BLaER1 treated with 17β-estradiol and CSF1 and Interleukin-3, amounts not matched to agents 10 nM and 100 nM (cell line): ENCODE data around the gene DOK1.

Source experiments
- H3K27ac ChIP-seq, 11 experiments: shearing (Covaris generic); formaldehyde crosslinking; 2 replicates each; pipeline ENCODE4 v1.8.1; 2022
- H3K27me3 ChIP-seq, 11 experiments: shearing (Covaris generic); formaldehyde crosslinking; 2 replicates each; pipeline ENCODE4 v1.8.1; 2022
- H3K36me3 ChIP-seq, 11 experiments: shearing (Covaris generic); formaldehyde crosslinking; 2 replicates each; pipeline ENCODE4 v1.8.1; 2022
- H3K4me1 ChIP-seq, 10 experiments: shearing (Covaris generic); formaldehyde crosslinking; 2 replicates each; pipeline ENCODE4 v1.8.1; 2022
- H3K4me2 ChIP-seq, 11 experiments: shearing (Covaris generic); formaldehyde crosslinking; 2 replicates each; pipeline ENCODE4 v1.8.1; 2022
- H3K4me3 ChIP-seq, 10 experiments: shearing (Covaris generic); formaldehyde crosslinking; 2 replicates each; pipeline ENCODE4 v1.8.1; 2022
- H3K9ac ChIP-seq, 11 experiments: shearing (Covaris generic); formaldehyde crosslinking; 2 replicates each; pipeline ENCODE4 v1.8.1; 2022
- H3K9me3 ChIP-seq, 11 experiments: shearing (Covaris generic); formaldehyde crosslinking; replicated peaks in 1 of 11; 2 replicates each; pipeline ENCODE4 v1.8.1; 2022
- H4K20me1 ChIP-seq, 11 experiments: shearing (Covaris generic); formaldehyde crosslinking; 2 replicates each; pipeline ENCODE4 v1.8.1; 2022
- Cebpa-rat ChIP-seq, 11 experiments: shearing (Covaris generic); IDR thresholded peaks; 2 replicates each; pipeline ENCODE4 v1.8.1; 2022

Gene DOK1

GRCh38 chr2:74599676-74600075, 45.2 kb downstream of the DOK1 start:
- H3K36me3 ChIP-seq, result no peaks in the 10 kb centered on the region
- peaks cover 0 to 27% (median 0%) of the 10 kb centered on the region in 10 experiments; a peak in 7 of 20 replicates for H3K4me1 ChIP-seq
- no peaks in the 10 kb centered on the region for H3K27me3 ChIP-seq
- no peak overlapping the region for H3K9ac ChIP-seq
- no peak overlapping the region for H3K4me3 ChIP-seq
- no peak overlapping the region for H3K27ac ChIP-seq
- H3K4me2 ChIP-seq, result no peak overlapping the region
- no peaks in the 10 kb centered on the region for H3K9me3 ChIP-seq
- H4K20me1 ChIP-seq, result no peaks in the 10 kb centered on the region
- no peak for TF ChIP-seq Cebpa-rat (IDR thresholded peaks at IDR 0.05)

DNA sequence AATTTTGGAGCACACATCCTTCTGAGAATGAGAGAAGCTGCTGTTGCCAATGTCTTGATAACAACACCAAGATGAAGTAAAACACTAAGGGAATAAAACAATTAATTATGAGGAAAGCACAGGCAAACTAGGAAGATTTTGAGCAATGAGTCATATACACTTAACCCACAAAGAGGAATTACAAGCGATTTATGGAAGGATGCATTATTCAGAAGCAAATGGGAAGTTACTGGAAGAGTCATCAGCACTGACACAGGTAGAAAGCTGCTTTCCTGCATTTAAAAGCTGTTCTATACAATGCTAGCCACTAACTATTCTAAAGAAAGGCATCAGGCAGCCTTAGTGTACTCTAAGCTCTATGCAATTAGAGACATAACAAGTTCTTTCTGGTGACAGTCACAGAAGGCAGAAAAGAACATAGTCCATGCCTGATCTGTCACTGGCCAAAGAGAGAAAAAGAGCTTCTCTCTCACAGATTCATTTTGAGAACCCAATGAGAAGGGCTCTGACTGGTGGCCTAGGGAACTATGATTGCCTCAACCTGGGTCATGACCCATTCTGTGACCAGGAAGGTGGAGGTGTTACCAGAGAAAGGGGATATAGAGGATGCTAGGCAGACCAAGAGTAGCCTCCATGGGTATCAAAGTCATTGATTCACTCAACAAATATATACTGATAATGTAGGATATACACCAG, 48.2 kb downstream of the DOK1 start:
- no peak overlapping the region for H3K4me3 ChIP-seq

DNA sequence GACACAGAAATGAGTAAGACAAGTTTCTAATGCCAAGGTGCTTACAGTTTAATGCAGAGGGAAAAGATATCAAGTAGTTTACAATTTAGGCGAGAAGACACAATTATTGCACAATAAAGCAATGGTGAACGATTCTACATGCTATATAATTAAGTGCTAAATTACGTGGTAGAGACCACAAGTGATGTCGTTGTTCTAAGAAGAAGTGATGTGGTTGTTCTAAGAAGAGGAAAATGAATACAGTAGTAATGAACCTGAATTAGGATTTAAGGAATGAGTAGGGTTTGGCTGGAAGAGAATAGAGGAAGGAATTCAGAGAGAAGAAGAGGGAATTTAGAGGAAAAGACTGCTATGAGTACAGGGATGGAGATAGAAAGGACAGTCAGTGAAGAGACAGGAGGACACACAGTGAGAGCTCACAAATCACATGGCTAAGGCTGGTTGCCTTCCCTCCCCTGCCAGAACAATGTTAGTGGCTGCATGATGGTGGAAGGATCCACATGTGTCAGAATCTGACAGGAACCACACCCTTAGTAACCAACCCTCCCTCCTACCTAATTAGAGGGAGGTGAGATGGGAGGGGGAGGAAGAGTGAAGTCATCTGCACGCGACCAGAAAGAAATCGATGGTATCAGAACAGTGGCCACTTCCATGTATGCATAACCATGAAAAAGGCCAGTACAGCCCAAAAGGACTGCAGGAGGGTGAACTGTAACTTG, 48.9 kb downstream of the DOK1 start:
- Histone ChIP-seq H3K4me3 (no peak overlapping the region), H4K20me1 (no peaks in the 10 kb centered on the region), H3K27me3 (no peaks in the 10 kb centered on the region), H3K9me3 (no peaks in the 10 kb centered on the region), H3K4me1 (peaks cover 0 to 27% (median 0%) of the 10 kb centered on the region in 10 experiments; a peak in 7 of 20 replicates), H3K27ac (no peak overlapping the region), H3K4me2 (peak overlapping the region in 3 of 11 experiments; percentile 40 to 66 (median 44); a peak in 6 of 22 replicates), H3K9ac (no peak overlapping the region), H3K36me3 (no peaks in the 10 kb centered on the region)
- TF ChIP-seq Cebpa-rat (IDR thresholded peaks at IDR 0.05), result peak in 2 of 11 experiments; percentile 35 to 61; a peak in 4 of 22 replicates

More for the DNA sequence above, 48.2 kb downstream of the DOK1 start:
- no peaks in the 10 kb centered on the region for H3K27me3 ChIP-seq
- TF ChIP-seq Cebpa-rat (IDR thresholded peaks at IDR 0.05), result no peak
- no peak overlapping the region for H3K9ac ChIP-seq
- H3K9me3 ChIP-seq, result no peaks in the 10 kb centered on the region
- H3K4me2 ChIP-seq, result peak overlapping the region in 4 of 11 experiments; percentile 7 to 66 (median 42); a peak in 7 of 22 replicates
- H4K20me1 ChIP-seq, result no peaks in the 10 kb centered on the region
- no peaks in the 10 kb centered on the region for H3K36me3 ChIP-seq
- H3K4me1 ChIP-seq, result peaks cover 0 to 27% (median 0%) of the 10 kb centered on the region in 10 experiments; a peak in 7 of 20 replicates
- H3K27ac ChIP-seq, result no peak overlapping the region

GRCh38 chr2:74606927-74607326, 52.4 kb downstream of the DOK1 start:
- Histone ChIP-seq H3K36me3 (no peaks in the 10 kb centered on the region), H3K4me2 (no peak overlapping the region), H3K4me1 (peaks cover 0 to 20% (median 0%) of the 10 kb centered on the region in 10 experiments; a peak in 7 of 20 replicates), H3K27me3 (no peaks in the 10 kb centered on the region), H3K9me3 (no peaks in the 10 kb centered on the region; a peak in 1 of 22 replicates), H3K9ac (no peak overlapping the region), H4K20me1 (no peaks in the 10 kb centered on the region), H3K4me3 (no peak overlapping the region), H3K27ac (no peak overlapping the region)
- TF ChIP-seq Cebpa-rat (IDR thresholded peaks at IDR 0.05), result no peak
